Measurements from ENCODE around the gene MTMR1.

The MTMR1 gene

DNA sequence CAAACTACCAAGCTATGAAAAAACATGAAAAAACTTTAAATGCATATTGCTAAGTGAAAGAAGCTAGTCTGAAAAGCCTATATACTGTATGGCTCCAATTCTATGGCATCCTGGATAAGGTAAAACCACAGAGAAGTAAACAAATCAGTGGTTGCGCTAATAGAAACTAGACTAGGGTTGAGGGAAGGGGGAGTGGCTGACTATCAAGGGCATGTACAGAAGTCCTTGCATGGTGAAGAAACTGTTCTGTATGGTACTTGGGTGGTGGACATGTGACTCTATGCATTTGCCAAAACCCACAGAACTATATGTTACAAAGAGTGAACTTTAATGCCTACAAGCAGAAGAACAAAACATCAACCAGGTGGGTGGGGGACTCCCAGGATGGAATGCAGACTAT lies 96.8 kb downstream of the MTMR1 start:
- no peak for DNase-seq (ENCODE audit: low spot score)

DNA sequence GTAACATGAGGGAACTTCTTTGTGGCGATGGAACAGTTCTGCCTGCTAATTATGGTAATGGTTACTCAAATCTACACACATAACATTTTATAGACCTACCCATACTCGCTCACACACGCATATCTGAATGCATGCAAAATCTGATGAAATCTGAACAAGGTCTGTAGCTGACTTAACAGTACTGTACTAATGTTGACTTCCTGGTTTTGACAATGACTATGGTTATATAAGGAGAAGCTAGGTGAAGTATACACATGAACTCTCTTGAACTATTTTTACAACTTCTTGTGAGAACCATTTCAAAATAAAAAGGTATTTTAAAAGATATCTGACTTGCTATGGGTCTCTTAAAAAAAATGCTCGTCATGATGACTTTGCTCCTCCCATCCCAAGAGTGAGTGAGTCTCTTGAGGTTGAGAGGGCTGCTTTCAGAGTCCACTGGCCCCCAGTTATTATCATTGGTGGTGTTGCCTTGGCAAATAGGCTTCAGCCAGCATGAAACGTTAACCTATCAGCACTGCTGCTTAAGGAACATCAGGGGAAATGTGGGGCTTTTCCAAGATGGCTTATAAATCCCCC lies 99.8 kb downstream of the MTMR1 start:
- no peak for DNase-seq (ENCODE audit: low spot score)

DNA sequence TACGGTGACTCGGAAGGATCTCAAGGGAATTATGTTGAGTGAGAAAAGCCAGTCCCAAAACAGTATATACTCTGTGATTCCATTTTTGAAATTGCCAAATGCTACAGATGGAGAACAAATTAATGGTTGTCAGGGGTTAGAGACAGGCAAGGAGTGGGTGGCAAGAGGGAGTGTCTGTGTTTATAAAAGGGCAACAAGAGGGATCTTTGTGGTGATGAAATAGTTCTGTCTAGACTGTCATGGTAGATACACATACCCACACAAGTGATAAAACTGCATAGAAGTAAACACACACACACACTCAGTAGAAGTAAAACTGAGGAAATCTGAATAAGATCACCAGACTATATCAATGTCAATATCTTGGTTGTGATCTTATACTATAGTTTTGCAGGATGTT lies 112.5 kb downstream of the MTMR1 start:
- no peak for DNase-seq (ENCODE audit: low spot score)

DNA sequence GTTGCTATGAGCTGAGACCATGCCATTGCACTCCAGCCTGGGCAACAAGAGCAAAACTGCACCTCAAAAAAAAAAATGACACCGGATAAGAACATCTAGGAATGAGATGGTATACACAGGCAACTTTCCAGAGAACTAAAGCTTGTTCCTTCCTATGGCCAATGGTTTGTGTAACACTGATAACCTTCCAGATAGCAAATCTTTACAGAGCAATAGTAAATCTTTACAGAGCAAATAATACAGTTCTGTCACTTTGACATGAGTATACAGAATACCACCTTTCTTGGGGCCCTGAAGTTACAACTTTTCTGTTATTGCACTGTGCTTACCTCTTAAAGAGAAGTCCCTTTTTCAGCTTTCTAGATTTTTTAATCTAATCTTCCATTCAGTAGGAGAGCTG lies 113.6 kb downstream of the MTMR1 start:
- DNase-seq (ENCODE audit: low spot score): no peak

DNA sequence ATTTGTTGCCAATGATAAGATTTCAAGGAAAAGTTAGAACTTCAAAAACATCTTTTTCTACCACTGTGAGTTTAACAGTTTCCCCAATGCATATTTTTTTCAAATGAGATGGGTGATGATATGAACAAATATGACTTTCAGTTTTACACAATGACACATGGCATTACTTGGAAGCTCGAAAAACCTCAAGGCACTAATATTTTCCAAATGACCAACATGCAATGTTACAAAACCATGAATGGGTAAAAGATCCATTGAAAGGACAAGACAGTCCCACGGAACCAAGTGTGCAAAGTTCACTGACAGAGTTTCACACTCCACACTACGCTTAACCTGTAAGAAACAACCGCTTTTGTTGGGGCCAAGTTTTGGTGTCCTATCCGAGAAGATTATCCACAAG lies 120.7 kb downstream of the MTMR1 start:
- DNase-seq (ENCODE audit: low spot score): no peak
